ENCODE measurements around the gene TP53BP2. TPM values are rescaled to one million over a fixed set of nuclear protein-coding genes. Genes with fewer than 3 reads are reported as not detected.

The TP53BP2 gene
- total and polyA plus RNA-seq, 10 of the 15 experiments (the other 5 are each of a cell fraction or from before 2014, with no cell fraction given), result 1.6 to 13.7 (median 5.6) TPM

DNA sequence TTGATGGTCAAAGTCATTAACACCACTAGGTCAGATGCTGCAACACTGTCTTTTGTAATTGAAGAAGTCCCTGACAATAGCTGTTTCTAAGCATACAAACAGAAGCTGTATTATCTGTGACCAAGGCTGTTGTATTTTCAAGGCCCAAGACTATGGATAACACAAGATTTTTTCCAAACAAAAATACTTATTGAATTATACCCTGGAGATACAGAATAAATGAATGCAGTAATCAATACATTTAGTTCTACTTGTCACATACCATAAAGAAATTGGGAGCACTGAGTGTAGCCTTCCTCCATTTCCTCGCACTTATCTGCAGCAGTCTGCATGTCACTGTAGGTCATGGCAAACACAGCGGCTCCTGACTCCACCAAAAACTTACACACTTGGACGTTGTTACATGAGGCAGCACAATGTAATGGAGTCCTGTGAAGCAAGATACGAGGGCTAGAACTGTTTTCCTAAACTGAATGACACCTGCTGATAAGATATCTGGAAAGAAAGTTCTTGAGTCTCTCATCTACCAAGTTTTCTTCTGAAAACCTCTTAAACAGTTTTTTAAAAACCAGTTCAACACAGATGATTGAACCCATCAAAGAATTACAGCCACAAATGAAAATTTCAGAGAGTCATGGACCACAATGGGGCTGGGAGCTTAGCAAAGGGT lies 56.9 kb downstream of the TP53BP2 start (continued):
- no peak for TF ChIP-seq CBFB (IDR thresholded peaks at IDR 0.05; ENCODE audit: low read depth)

DNA sequence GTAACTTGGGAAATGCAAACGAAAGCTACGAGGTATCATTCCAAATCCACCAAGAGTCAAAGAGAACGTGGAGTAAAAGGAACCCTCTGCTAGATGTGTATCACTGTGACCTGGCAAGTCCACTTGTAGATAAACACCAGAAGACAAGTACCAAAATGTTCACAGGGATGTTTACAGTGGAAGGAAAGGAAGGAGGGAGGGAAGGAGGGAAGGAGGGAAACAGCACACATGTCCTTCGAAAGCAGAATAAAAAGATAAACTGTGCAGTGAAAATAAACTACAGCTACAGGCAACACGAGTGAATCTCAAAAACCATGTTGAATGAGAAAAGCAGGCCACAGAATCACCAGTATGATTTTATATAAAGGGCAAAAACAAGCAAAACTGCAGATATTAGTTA lies 59.9 kb downstream of the TP53BP2 start:
- RAD21 ChIA-PET (ENCODE audit: unreplicated experiment), result no interaction called here
- WGBS (ENCODE audit: insufficient coverage, insufficient replicate concordance, low lambda C conversion rate, missing lambda C conversion rate), result 62% methylated on average over 5 of the region's 5 CpGs
- POLR2A ChIA-PET, result no interaction called here
- TF ChIP-seq RAD21 (IDR thresholded peaks at IDR 0.05; ENCODE audit: insufficient read depth, low read depth, low read length) (no peak), SUZ12 (IDR thresholded peaks at IDR 0.05; ENCODE audit: unreplicated experiment) (no peak), TCF12 (IDR thresholded peaks at IDR 0.05; ENCODE audit: low read depth, low read length) (no peak), STAT1 (conservative IDR thresholded peaks at IDR 0.05) (no peak), ZNF622 (IDR thresholded peaks at IDR 0.05) (no peak), IRF4 (IDR thresholded peaks at IDR 0.05; ENCODE audit: low read depth, low read length) (no peak), PAX8 (IDR thresholded peaks at IDR 0.05) (no peak), CHD2 (IDR thresholded peaks at IDR 0.05; ENCODE audit: borderline replicate concordance, low read depth, low read length) (no peak), SREBF2 (IDR thresholded peaks at IDR 0.05; ENCODE audit: low read length) (no peak), MEF2A (IDR thresholded peaks at IDR 0.05; ENCODE audit: insufficient read depth, low read depth, low read length) (no peak), FOXM1 (IDR thresholded peaks at IDR 0.05; ENCODE audit: low read depth, low read length) (no peak), RB1 (IDR thresholded peaks at IDR 0.05; ENCODE audit: borderline replicate concordance) (no peak), ZBED1 (IDR thresholded peaks at IDR 0.05; ENCODE audit: borderline replicate concordance) (no peak), CHD4 (IDR thresholded peaks at IDR 0.05) (no peak)
- TF ChIP-seq, protein P1, sequence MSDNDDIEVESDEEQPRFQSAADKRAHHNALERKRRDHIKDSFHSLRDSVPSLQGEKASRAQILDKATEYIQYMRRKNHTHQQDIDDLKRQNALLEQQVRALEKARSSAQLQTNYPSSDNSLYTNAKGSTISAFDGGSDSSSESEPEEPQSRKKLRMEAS (IDR thresholded peaks at IDR 0.05; ENCODE audit: low read depth, low read length), result no peak
- TF ChIP-seq, protein P2, sequence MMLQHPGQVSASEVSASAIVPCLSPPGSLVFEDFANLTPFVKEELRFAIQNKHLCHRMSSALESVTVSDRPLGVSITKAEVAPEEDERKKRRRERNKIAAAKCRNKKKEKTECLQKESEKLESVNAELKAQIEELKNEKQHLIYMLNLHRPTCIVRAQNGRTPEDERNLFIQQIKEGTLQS (IDR thresholded peaks at IDR 0.05; ENCODE audit: borderline replicate concordance, extremely low read depth, low read depth, low read length), result no peak
- TF ChIP-seq, protein P3, sequence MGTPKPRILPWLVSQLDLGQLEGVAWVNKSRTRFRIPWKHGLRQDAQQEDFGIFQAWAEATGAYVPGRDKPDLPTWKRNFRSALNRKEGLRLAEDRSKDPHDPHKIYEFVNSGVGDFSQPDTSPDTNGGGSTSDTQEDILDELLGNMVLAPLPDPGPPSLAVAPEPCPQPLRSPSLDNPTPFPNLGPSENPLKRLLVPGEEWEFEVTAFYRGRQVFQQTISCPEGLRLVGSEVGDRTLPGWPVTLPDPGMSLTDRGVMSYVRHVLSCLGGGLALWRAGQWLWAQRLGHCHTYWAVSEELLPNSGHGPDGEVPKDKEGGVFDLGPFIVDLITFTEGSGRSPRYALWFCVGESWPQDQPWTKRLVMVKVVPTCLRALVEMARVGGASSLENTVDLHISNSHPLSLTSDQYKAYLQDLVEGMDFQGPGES (IDR thresholded peaks at IDR 0.05), result no peak
- TF ChIP-seq, protein P4, sequence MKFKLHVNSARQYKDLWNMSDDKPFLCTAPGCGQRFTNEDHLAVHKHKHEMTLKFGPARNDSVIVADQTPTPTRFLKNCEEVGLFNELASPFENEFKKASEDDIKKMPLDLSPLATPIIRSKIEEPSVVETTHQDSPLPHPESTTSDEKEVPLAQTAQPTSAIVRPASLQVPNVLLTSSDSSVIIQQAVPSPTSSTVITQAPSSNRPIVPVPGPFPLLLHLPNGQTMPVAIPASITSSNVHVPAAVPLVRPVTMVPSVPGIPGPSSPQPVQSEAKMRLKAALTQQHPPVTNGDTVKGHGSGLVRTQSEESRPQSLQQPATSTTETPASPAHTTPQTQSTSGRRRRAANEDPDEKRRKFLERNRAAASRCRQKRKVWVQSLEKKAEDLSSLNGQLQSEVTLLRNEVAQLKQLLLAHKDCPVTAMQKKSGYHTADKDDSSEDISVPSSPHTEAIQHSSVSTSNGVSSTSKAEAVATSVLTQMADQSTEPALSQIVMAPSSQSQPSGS (IDR thresholded peaks at IDR 0.05; ENCODE audit: low read length), result no peak
- TF ChIP-seq, protein P5, sequence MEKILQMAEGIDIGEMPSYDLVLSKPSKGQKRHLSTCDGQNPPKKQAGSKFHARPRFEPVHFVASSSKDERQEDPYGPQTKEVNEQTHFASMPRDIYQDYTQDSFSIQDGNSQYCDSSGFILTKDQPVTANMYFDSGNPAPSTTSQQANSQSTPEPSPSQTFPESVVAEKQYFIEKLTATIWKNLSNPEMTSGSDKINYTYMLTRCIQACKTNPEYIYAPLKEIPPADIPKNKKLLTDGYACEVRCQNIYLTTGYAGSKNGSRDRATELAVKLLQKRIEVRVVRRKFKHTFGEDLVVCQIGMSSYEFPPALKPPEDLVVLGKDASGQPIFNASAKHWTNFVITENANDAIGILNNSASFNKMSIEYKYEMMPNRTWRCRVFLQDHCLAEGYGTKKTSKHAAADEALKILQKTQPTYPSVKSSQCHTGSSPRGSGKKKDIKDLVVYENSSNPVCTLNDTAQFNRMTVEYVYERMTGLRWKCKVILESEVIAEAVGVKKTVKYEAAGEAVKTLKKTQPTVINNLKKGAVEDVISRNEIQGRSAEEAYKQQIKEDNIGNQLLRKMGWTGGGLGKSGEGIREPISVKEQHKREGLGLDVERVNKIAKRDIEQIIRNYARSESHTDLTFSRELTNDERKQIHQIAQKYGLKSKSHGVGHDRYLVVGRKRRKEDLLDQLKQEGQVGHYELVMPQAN (conservative IDR thresholded peaks at IDR 0.05), result no peak

More for the DNA sequence above, 59.9 kb downstream of the TP53BP2 start:
- no peak overlapping the region for H3K4me3 ChIP-seq
- no peaks in the 10 kb centered on the region for H3K9me3 ChIP-seq (replicated peaks; ENCODE audit: control insufficient read depth, insufficient read depth, low read length)
- CTCF ChIA-PET, result interaction anchor here (1.5 kb wide), 1 partner anchor 14 kb away, joined by 5 read pairs; no protein-coding TSS in a partner anchor
- DNase-seq (ENCODE audit: low read depth, low spot score), result no peak
- no TSS peak for BruUV-seq (replicated peaks)
- H2AFZ ChIP-seq (ENCODE audit: control insufficient read depth, low read depth, low read length), result no peak overlapping the region
- no peak for ATAC-seq
- no peaks in the 10 kb centered on the region for H3K4me1 ChIP-seq (ENCODE audit: control insufficient read depth, insufficient read depth, low read length)
- H3K27ac ChIP-seq (ENCODE audit: control insufficient read depth, insufficient read depth), result no peak overlapping the region
- in situ Hi-C loops (cut with MboI), result no loop called here
- H4K20me1 ChIP-seq (ENCODE audit: control insufficient read depth, insufficient read depth), result no peaks in the 10 kb centered on the region
- H3K79me2 ChIP-seq (ENCODE audit: control insufficient read depth, insufficient read depth, low read length), result no peaks in the 10 kb centered on the region
- SMC1A ChIA-PET (ENCODE audit: uncharacterized antibody, unreplicated experiment), result interaction anchor here (1.9 kb wide), 1 partner anchor 11 kb away, joined by 4 read pairs; no protein-coding TSS in a partner anchor
- FAIRE-seq, result no peak
- H3K36me3 ChIP-seq (ENCODE audit: control insufficient read depth in 2 of 2, insufficient read depth in 2 of 2, low read length in 1 of 2), result no peaks in the 10 kb centered on the region; a peak in 1 of 4 replicates
- intact Hi-C loops (cut with micrococcal nuclease; ENCODE audit: unreplicated experiment), result no loop called here
- no peak overlapping the region for H3K4me2 ChIP-seq (ENCODE audit: control insufficient read depth, insufficient read depth)
- no peak overlapping the region for H3K9ac ChIP-seq (ENCODE audit: control insufficient read depth, insufficient read depth, low read length)
- no peaks in the 10 kb centered on the region for H3K27me3 ChIP-seq (replicated peaks in 1 of 2; ENCODE audit: control insufficient read depth in 2 of 2, insufficient read depth in 2 of 2, low read length in 1 of 2)

Measured in GM12878 (cell line).